ENCODE results near the gene CHRM5.

DNA sequence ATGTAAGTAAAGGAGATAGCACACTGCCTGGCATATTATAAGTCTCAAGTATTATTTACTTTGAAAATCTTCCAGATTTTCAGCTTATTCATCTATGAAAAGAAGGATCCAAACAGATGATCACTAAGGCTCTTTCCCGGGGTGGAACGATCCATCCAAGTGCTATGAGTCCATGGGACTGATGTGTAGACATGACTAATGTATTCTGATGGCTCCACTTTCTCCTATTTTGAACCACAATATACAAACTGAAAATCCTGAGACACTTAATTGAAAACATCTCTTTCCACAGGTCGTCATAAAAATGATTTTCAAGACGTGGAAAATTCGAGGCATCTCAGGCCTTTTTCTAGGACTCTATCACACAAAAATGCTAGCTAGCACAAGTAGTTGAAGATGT is 33.4 kb upstream of the CHRM5 start:
- TF ChIP-seq, protein P1, sequence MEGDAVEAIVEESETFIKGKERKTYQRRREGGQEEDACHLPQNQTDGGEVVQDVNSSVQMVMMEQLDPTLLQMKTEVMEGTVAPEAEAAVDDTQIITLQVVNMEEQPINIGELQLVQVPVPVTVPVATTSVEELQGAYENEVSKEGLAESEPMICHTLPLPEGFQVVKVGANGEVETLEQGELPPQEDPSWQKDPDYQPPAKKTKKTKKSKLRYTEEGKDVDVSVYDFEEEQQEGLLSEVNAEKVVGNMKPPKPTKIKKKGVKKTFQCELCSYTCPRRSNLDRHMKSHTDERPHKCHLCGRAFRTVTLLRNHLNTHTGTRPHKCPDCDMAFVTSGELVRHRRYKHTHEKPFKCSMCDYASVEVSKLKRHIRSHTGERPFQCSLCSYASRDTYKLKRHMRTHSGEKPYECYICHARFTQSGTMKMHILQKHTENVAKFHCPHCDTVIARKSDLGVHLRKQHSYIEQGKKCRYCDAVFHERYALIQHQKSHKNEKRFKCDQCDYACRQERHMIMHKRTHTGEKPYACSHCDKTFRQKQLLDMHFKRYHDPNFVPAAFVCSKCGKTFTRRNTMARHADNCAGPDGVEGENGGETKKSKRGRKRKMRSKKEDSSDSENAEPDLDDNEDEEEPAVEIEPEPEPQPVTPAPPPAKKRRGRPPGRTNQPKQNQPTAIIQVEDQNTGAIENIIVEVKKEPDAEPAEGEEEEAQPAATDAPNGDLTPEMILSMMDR (IDR thresholded peaks at IDR 0.05; ENCODE audit: low read length): no peak
- no peak for TF ChIP-seq EZH2 (optimal IDR thresholded peaks at IDR 0.05; ENCODE audit: low read depth, low read length)
- TF ChIP-seq EZH2phosphoT487 (IDR thresholded peaks at IDR 0.05; ENCODE audit: low read length): no peak

All from MM.1S (cell line).